NT2/D1 (cell line): ENCODE results near the gene KRT85.
A peak's percentile ranks its signal among the peaks of the same experiment; 100 is the strongest.

ENCODE experiments used
- DNase-seq: peaks from one replicate; pipeline ENCODE4 v3.0.0-alpha.2; 2011; ENCODE audit warnings: low read depth, low spot score
- H3K27me3 ChIP-seq: 2 replicates; pipeline ENCODE4 v1.6.0; 2011; ENCODE audit warnings: mild to moderate bottlenecking; ENCODE audit not compliant: insufficient read length, insufficient read depth
- H3K36me3 ChIP-seq: 2 replicates; pipeline ENCODE4 v1.6.1; 2011; ENCODE audit warnings: mild to moderate bottlenecking, low read length, mixed read lengths; ENCODE audit not compliant: insufficient read depth, insufficient read length
- H3K4me1 ChIP-seq: 2 replicates; pipeline ENCODE4 v1.5.1; 2011; ENCODE audit not compliant: insufficient read depth, insufficient read length
- H3K4me3 ChIP-seq: 2 replicates; pipeline ENCODE4 v1.5.1; 2011; ENCODE audit warnings: low read depth; ENCODE audit not compliant: insufficient read length
- H3K9ac ChIP-seq: 2 replicates; pipeline ENCODE4 v1.6.0; 2011; ENCODE audit warnings: low read depth; ENCODE audit not compliant: insufficient read length
- H3K9me3 ChIP-seq: 2 replicates; pipeline ENCODE4 v1.5.1; 2011; ENCODE audit warnings: mild to moderate bottlenecking, low read length; ENCODE audit not compliant: insufficient read depth
- SUZ12 ChIP-seq: IDR thresholded peaks from 2 replicates; pipeline ENCODE4 v1.6.1; 2011; ENCODE audit not compliant: insufficient read length, insufficient read depth; ENCODE audit errors: extremely low read depth
- YY1 ChIP-seq: IDR thresholded peaks from 2 replicates; pipeline ENCODE4 v1.6.1; 2011; ENCODE audit not compliant: insufficient read length, insufficient read depth
- ZNF274 ChIP-seq: IDR thresholded peaks from 2 replicates; pipeline ENCODE4 v1.6.1; 2011; ENCODE audit warnings: mild to moderate bottlenecking, low read depth, low read length

Gene KRT85

GRCh38 chr12:52407918-52408317, 40.6 kb upstream of the KRT85 start:
- Histone ChIP-seq H3K27me3 (peaks cover 5% of the 10 kb centered on the region), H3K36me3 (no peaks in the 10 kb centered on the region), H3K4me1 (no peaks in the 10 kb centered on the region), H3K4me3 (no peak overlapping the region), H3K9me3 (peaks cover 11% of the 10 kb centered on the region; the same call in 1 of the 2 replicates), H3K9ac (no peak overlapping the region)
- TF ChIP-seq SUZ12 = no peak
- no peak for TF ChIP-seq YY1
- no peak for TF ChIP-seq ZNF274
- DNase-seq = no peak

GRCh38 chr12:52405922-52406385, 38.7 kb upstream of the KRT85 start, which contains the start of gene KRT82:
TSS of gene KRT82 (minus strand) at chr12:52406335. CDS start at chr12:52406277, 58 bp downstream.
- TF ChIP-seq ZNF274 (no peak), YY1 (no peak), SUZ12 (no peak)
- H3K27me3 ChIP-seq = peaks cover 5% of the 10 kb centered on the region
- no peaks in the 10 kb centered on the region for H3K36me3 ChIP-seq

GRCh38 chr12:52404951-52405350, 37.7 kb upstream of the KRT85 start:
- Histone ChIP-seq H3K27me3 (peaks cover 5% of the 10 kb centered on the region), H3K9ac (no peak overlapping the region), H3K4me3 (no peak overlapping the region), H3K4me1 (no peaks in the 10 kb centered on the region), H3K9me3 (peaks cover 11% of the 10 kb centered on the region; the same call in 1 of the 2 replicates), H3K36me3 (no peaks in the 10 kb centered on the region)
- no peak for DNase-seq
- TF ChIP-seq ZNF274 (no peak), SUZ12 (no peak), YY1 (no peak)

More at GRCh38 chr12:52405922-52406385, 38.7 kb upstream of the KRT85 start, which contains the start of gene KRT82:
- DNase-seq = no peak
- Histone ChIP-seq H3K9me3 (peaks cover 11% of the 10 kb centered on the region; the same call in 1 of the 2 replicates), H3K9ac (no peak within 1 kb of the TSS), H3K4me1 (no peaks in the 10 kb centered on the region), H3K4me3 (no peak within 1 kb of the TSS)

GRCh38 chr12:52403561-52403960, 36.3 kb upstream of the KRT85 start:
- H3K27me3 ChIP-seq = peaks cover 2% of the 10 kb centered on the region

DNA sequence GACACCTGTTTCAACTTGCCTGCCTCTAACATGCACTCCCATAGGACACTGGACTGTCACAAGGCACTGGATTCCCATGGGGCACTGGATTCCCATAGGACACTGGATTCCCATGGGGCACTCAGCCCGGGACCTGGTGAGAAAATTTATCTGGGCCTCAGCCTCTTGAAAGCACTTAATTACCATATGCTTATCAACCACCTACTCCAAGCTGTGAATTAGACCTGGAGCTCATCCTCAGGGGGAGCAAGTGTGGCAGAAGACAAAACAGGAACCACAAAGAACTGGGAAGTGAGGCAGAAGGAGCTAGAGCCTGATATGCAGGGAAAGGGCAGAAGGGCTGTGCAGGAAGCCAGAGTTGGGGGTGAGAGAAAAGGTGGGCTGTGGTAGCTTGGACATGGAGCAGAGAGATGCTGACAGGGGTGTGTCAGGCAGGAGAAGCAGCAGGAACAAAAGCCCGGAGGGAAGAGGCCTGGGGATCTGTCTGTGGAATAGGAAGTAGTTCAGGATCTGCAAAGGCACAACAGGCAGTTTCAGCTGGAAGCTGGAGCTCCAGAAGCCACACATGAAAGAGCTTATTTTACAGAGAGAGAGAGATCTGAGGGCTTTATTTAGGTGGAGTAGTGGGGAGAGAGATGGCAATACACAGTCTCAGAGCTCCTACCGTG, 35.7 kb upstream of the KRT85 start:
- H3K27me3 ChIP-seq = no peaks in the 10 kb centered on the region
- no peak for TF ChIP-seq YY1
- no peak for TF ChIP-seq ZNF274
- TF ChIP-seq SUZ12 = no peak

More at GRCh38 chr12:52403561-52403960, 36.3 kb upstream of the KRT85 start:
- no peaks in the 10 kb centered on the region for H3K4me1 ChIP-seq
- H3K4me3 ChIP-seq = no peak overlapping the region
- peaks cover 11% of the 10 kb centered on the region; the same call in 1 of the 2 replicates for H3K9me3 ChIP-seq
- no peaks in the 10 kb centered on the region for H3K36me3 ChIP-seq
- no peak overlapping the region for H3K9ac ChIP-seq
- DNase-seq = no peak
- no peak for TF ChIP-seq YY1

GRCh38 chr12:52402377-52402776, 35.1 kb upstream of the KRT85 start:
- H3K4me1 ChIP-seq = no peaks in the 10 kb centered on the region
- no peaks in the 10 kb centered on the region for H3K27me3 ChIP-seq
- no peaks in the 10 kb centered on the region for H3K36me3 ChIP-seq
- no peak overlapping the region for H3K9ac ChIP-seq
- no peak for DNase-seq
- no peak overlapping the region for H3K4me3 ChIP-seq
- no peaks in the 10 kb centered on the region for H3K9me3 ChIP-seq
- TF ChIP-seq SUZ12 = no peak

More for the DNA sequence above, 35.7 kb upstream of the KRT85 start:
- Histone ChIP-seq H3K9me3 (peaks cover 6% of the 10 kb centered on the region; the same call in 1 of the 2 replicates), H3K9ac (no peak overlapping the region), H3K36me3 (no peaks in the 10 kb centered on the region), H3K4me1 (no peaks in the 10 kb centered on the region), H3K4me3 (no peak overlapping the region)
- DNase-seq = peak; percentile 30

DNA sequence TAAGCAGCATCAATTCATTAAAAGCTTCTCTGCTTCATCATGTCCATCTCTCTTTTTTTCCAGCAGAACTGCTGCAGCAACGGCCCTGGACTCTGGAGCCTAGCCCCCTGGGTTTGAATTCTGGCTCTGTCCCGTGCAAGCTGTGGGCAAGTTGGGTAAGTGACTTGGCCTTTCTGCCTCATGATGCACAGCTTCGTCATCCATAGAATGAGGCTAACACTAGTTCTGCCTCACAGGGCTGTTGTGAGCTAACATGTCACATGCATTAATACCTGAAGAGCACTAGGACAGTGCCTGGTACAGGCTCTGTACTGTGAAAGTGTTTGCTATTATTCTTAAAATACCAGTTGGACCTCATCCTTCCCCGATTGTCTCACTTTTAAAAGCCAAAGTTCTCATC, 34.6 kb upstream of the KRT85 start:
- TF ChIP-seq ZNF274 (no peak), YY1 (no peak), SUZ12 (no peak)
- no peak for DNase-seq
- Histone ChIP-seq H3K36me3 (no peaks in the 10 kb centered on the region), H3K9me3 (no peaks in the 10 kb centered on the region), H3K4me1 (no peaks in the 10 kb centered on the region), H3K4me3 (no peak overlapping the region), H3K9ac (no peak overlapping the region), H3K27me3 (no peaks in the 10 kb centered on the region)
